Measurements from ENCODE around the gene NRGN.

GRCh38 chr11:124745270-124745834, 5.6 kb downstream of the NRGN start:
- TF ChIP-seq EGR1 (IDR thresholded peaks at IDR 0.05), result no peak
- no peak for TF ChIP-seq MAX (IDR thresholded peaks at IDR 0.05)
- TF ChIP-seq NFIC (IDR thresholded peaks at IDR 0.05), result no peak
- TF ChIP-seq TAF1 (IDR thresholded peaks at IDR 0.05; ENCODE audit: low read depth), result no peak
- TF ChIP-seq FOXM1 (IDR thresholded peaks at IDR 0.05; ENCODE audit: borderline replicate concordance, low read depth), result no peak
- TF ChIP-seq EP300 (IDR thresholded peaks at IDR 0.05; ENCODE audit: borderline replicate concordance), result no peak
- TF ChIP-seq RAD21 (IDR thresholded peaks at IDR 0.05; ENCODE audit: low read depth), result no peak
- no peak for TF ChIP-seq YY1 (IDR thresholded peaks at IDR 0.05; ENCODE audit: low read depth)
- TF ChIP-seq CEBPB (IDR thresholded peaks at IDR 0.05), result no peak
- TF ChIP-seq TEAD4 (IDR thresholded peaks at IDR 0.05), result no peak
- TF ChIP-seq TCF12 (IDR thresholded peaks at IDR 0.05; ENCODE audit: low read depth), result no peak
- TF ChIP-seq REST (IDR thresholded peaks at IDR 0.05; ENCODE audit: low read depth), result no peak
- TF ChIP-seq CREB1 (IDR thresholded peaks at IDR 0.05; ENCODE audit: low read depth), result no peak
